GM19240 (cell line): ENCODE data around the gene SMYD3.

Experiments used
- DNase-seq: peaks from one replicate; pipeline ENCODE4 v3.0.0; 2011; ENCODE audit warnings: low spot score; ENCODE audit not compliant: insufficient read length

Gene SMYD3

DNA sequence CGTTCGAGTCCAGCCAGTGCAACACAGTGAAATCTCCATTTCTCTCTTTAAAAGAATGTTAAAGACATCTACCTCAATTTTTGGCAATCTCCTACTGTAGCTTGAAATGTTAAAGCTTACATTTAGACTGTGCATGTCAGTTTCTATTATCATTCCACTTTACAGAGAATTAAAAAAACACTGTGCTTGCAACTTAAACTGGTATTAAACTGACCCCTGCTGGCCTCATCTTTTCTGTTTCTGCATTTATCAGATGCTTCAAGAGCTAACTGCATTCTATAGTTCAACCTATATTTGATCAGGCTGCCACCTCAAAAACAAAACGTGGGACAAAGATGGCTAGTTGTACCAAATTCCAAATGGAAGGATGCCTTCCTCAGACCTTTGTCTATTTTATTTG is 226.5 kb downstream of the SMYD3 start:
- no peak for DNase-seq

DNA sequence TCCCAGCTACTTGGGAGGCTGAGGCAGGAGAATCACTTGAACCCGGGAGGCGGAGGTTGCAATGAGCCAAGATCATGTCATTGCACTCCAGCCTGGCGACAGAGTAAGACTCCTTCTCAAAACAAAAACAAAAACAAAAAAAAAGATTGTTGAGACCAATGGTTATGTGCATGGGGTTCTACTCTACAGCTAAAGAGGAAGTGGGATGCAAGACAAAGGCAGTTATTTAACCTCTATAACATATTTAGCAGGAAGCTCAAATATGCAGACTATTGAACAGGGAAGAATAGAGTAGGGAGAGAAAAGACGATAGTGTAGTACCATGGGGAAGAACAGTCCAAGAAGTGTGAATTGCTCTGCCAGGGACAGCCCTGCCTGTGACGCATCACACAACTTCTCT is 227.7 kb downstream of the SMYD3 start:
- DNase-seq = no peak

DNA sequence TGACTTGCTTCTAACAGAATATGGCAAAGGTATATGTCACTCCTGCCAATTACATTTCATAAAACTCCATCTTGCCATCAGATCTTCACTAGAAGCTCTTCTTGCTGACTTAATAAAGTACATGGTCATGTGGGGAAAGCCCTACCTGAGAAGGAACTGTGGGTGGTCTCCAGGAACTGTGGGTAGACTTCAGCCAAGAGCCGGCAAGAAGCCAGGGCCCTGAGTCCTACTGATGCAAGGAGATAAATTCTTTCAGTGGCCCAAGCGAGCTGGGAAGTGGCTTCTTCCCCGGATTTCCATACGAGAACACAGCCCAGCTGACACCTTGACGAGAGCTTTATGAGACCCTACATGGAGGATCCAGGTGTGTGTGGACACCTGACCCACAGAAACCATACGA is 228.7 kb downstream of the SMYD3 start:
- DNase-seq = no peak

DNA sequence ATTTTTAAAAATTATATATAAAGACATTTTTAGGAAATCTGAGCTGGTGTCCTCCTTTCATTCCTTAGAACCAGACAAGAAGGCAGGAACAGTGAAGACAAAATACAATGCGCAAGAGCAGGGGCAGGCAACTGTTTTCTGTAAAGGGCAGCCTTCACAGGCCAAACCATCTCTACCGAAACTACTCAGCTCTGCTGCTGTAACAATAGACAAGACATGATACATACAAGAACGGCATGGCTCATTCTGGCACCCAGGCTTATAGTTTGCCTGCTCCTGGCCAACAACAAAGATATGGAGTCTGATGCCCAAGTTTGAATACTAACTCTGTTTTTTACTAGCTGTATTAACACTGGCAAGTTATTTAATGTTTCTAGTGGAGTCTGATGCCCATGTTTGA is 232.0 kb downstream of the SMYD3 start:
- no peak for DNase-seq

DNA sequence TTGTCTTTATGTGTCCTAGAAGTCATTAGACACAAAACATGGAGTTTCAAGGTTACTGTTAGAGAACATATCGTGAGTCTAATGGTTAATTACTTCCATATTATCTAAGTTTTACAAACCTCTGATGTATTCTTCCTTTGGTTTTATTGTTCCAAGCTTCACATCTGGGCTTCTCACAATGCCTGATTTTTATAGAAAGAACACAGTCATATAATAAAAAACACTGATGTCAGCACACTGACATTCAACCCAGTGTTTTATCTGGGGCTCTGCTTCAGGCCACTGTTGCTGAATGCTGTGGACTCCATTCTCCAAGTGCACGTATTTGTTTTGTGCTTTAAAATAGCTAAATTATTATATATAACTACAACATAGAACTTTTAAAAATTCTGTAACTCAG is 232.9 kb downstream of the SMYD3 start:
- no peak for DNase-seq

DNA sequence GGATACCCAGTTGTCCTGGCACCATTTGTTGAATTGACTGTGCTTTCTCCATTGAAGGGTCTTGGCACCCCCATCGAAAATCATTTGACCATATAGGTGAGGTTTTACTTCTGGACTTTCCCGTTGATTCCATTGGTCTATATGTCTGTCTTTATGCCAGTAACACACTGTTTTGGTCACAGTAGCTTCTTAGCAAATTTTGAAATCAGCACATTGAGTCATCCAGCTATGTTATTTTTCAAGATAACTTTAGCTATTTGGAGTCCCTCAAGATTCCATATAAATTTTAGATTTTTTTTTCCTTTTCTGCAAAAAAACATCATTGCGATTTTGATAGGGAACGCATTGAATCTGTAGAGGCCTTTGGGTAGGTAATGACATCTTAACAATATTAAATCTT is 235.6 kb downstream of the SMYD3 start:
- DNase-seq = no peak

DNA sequence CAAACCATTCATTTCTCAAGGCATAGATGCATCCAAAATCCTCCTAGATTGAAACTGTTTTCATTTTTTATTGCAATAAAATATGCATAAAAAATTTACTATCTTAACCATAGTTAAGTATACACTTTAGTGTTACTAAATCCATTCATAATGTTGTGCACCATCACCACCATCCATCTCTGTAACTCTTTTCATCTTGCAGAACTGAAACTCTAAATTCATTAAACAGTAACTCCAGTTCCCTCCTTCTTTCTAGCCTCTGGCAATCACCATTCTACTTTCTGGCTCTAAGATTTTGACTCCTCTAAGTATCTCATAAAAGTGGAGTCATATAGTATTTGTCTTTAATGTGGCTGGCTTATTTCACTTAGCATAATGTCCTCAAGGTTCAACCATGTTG is 236.8 kb downstream of the SMYD3 start:
- no peak for DNase-seq

DNA sequence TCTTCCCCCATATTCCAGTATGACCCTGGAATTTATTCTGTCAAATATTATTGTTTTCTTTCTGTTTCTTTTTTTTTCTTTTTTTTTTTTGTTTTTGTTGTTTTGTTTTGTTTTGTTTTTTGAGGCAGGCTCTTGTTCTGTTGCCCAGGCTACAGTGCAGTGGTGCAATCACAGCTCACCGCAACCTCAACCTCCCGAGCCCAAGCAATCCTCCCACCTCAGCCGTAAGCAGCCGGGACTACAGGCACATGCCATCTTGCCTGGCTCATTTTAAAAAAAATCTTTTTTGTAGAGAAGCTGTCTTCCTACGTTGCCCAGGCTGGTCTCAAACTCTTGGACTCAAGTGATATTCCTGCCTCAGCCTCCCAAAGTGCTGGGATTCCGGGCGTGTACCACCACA is 237.6 kb downstream of the SMYD3 start:
- no peak for DNase-seq

DNA sequence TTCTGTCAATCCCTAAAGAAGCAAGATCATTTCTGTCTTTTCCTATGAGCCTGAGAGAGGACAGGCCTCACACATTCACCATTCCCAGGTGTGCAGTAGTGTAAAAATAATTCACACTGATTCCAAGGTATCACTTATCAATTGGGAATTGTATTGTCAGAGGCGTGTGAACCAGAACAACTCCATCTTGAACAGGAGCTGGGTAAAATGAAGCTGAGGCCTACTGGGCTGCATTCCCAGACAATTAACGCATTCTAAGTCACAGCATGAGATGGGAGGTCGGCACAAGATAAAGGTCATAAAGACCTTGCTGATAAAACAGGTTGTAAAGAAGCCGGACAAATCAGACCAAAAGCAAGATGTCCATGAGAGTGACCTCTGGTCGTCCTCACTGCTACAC is 239.2 kb downstream of the SMYD3 start:
- DNase-seq = no peak

DNA sequence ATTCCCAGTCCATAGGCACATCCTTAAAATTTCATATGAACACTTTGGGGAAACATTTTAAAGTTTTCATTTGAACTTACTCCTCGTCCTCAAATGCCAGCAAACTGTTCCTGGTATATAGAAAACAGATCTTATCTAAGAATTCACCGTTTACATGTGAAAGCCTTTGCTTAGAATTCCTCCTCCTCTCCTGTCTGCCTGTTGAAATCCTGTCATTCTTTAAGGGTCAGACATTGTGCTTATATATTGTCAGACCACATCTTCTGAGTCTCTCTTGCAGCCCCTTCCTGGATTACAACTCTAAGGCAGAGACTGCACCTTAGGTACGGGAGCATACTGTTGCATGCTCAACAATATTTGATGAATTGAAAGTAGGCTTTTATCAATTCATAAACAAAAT is 239.7 kb downstream of the SMYD3 start:
- DNase-seq = no peak

DNA sequence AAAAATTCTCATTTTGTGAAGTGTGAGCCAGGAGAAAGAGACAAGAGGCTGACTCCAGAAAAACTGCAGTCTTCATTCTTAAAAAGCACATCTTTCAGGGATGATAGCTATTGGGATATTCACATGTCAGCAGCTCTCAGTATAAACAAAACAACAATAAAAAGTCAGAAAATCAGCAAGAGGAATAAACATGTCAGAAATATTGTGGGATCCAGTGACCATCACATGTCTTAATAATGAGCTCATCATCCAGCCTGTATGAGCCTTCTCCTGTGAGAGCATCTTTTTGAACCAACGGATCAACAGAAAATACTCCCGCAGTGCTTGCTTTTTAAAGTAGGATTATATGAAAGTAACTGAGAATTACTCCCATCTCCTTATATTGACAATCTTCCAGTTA is 241.6 kb downstream of the SMYD3 start:
- no peak for DNase-seq

DNA sequence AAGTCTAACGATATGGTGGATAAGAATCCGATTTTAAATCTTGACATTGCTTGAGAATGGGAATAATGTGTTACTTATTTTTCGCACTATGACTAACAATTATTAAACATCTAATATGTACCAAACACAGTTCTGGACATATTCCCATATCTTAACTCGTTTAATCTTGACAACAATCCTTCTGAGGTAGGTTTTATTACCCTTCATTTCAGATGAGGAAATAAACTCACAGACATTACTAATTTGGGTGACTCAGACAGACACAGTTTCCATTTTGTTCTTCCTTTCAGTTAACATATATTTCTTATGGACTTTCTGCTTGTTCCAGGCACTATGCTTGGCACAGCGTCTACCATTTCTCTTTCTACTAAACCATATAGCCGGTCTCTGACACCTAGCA is 244.8 kb downstream of the SMYD3 start:
- DNase-seq = no peak

DNA sequence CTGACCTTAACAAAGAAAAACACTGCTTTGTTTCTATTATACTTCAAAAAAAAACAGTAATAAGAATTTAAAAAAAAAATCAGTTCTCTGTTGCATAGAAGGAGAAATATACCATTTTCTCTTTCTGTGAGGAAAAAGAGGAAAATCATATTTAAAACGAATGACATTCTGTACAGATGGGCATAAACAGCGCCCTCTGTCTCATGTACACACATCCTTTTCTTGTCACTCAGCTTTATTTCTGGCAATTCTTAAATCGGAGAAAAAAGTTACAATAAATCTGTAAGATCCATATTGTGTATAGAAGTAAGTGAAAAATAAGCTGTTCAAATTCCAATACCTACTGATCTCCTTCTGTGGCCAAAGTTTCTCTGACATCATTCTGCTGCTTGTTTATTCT is 245.4 kb downstream of the SMYD3 start:
- no peak for DNase-seq

DNA sequence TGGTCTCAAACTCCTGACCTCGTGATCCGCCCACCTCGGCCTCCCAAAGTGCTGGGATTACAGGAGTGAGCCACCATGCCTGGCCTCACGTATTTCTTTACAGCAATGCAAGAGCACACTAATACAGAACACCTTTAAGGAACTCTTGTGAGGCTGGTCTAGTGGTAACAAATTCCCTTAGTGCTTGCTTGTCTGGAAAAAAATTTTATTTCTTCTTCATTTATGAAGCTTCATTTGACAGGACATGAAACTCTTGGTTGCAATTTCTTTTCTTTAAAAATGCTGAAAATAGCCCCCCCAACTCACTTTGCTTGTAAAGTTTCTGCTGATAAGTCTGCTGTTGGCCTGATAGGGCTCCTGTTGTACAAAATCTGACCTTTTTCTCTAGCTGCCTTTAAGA is 248.8 kb downstream of the SMYD3 start:
- DNase-seq = no peak

DNA sequence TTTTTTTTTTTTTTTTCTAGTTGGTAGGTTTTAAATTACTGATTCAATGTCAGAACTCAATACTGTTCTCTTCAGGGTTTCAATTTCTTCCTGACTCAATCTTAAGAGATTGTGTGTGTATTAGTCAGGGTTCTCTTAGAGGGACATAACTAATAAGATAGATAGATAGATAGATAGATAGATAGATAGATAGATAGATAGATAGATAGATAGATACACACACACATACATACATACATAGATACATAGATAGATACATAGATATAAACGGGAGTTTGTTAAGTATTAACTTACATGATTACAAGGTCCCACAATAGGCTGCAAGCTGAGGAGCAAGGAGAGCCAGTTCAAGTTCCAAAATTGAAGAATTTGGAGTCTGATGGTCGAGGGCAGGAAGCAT is 251.3 kb downstream of the SMYD3 start:
- no peak for DNase-seq

DNA sequence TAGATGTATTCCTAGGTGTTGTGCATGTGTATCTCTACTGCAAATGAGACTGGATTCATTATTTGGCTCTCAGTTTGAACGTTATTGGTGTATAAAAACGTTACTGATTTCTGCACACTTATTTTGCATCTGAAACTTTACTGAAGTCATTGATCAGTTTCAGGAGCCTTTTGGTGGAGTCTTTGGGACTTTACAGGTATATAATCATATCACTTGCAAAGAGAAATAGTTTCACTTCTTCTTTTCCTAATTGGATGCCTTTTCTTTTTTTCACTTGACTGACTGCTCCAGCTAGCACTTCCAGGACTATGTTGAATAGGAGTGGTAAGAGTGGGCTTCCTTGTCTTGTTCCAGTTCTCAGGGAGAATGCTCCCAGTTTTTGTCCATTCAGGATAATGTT is 252.2 kb downstream of the SMYD3 start:
- DNase-seq = no peak

DNA sequence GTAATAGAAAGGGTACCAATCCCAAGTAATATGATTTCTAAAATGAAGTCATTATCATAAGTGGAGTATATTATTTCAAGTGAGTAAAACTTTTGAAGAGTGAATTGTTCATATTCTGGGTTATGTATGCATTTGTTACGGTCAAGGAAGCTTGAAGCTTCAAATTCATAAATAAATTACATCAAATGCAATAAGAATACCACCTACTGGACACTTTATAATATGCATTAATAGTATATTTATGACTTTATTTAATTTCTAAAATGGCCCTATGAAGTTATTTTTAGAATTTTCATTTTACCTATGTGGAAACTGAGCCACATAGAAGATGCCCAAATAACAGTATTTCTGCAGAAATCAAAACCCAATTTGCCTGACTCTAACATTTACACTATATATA is 260.6 kb downstream of the SMYD3 start:
- no peak for DNase-seq

DNA sequence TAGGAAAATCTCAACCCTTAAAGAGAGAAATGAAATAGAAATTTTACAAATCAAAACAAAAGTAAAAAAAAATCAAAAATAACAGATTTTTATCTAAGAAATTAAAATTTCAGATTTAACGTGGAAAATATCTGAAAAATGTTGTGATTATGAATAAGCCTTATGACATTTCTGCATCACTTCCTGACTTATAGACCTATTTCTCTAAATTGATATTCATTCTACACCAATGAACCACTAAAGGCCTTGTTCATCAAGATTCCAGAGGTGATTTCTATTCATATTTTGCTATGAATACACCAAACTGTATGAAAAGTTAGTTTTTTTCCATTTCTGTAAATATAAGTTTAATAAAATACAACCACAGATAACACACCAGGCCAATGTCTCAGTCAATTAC is 261.5 kb downstream of the SMYD3 start:
- DNase-seq = no peak

DNA sequence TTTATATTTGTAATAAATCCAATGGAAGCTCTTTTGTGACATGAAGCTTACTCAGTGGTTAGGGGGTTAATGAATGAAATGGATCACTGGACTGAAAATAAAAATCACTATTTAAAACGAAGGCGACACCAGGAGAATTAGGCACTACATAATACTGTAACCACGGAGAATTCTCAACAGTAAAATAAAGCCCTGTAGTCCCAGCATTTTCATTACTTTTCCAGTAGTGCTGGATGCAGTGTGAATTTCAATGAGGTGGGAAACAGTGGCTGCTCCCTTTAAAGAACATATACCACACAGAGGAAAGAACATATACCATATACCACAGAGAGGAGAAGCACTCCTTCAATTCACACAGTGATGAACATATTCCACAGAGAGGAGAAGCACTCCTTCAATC is 275.0 kb downstream of the SMYD3 start:
- no peak for DNase-seq

DNA sequence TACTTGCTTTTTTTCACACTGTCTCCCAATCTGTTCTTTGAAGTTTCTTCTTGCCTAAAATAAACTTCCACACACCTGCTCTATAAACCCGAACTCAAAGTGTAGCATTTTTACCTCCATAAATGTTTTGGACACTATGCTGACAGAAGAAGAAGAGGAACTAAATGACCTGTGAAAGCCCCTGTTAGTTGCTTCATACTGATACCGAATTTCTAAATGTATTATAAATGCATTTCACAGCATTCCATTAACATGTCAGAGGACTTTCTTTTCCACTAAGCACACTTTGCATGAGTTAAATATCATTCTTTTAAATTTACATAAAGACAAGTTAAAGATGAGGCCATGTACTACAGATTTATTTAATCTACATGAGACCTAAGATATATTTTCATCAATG is 281.0 kb downstream of the SMYD3 start:
- no peak for DNase-seq

DNA sequence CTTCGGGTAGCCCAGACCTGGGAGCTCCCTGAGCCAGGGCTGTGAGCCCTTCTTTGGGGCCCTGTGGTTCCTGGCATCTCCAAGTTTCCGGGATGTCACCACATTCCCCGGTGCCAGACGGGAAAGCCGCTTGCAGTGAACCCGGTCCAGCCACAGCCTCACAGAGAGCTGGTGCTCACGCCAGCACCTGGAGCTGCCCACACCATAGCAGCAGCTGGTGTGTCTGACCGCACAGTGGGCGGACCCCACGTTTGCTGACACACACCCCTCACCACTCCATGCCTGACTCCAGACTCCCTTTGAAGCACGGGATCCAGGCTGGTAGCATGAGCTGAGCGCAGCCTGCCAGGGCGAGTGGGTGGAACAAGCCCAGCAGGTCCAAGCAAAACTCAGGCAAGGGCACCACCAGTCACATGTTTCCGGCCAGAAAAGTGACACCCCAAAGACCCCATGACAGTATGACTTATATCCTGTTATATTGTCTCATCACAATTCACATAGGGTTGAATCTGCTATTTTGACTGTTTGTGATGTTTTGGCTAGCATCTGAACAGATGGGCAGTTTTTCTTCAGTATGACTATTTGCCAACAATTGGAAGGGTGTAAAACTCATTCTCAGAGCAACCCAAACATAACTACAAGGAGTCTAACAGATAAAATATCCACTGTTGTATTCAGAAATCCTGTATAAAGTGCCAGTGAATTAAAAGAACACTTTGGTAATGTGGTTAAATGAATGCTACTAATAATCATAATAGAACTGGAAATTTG is 285.4 kb downstream of the SMYD3 start:
- DNase-seq = no peak

DNA sequence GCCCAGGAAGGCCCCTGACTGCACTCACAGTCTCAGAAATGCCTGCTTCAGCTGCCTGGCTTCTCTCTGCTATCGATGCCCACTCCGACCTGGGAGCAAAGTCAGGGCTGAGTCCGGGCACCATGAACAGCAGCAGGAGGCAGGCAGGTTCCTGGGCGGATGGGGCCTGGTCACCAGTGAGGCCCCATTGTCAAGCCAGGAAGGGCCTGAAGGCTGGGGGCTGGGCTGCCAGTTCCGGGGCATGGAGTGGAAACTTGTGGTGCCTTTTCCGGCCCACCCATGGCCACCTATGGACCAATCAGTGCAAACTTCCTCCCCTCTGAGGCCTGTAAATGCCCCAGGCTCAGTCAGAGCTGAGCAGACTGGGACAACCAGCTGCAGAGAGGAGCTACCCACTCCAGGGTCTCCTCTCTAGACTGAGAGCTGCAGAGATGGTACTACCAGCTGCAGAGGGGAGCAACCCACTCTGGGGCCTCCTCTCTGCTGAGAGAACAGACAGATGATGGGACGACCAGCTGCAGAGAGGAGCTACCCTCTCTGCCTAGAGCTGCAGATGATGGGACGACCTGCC is 286.5 kb downstream of the SMYD3 start:
- no peak for DNase-seq

DNA sequence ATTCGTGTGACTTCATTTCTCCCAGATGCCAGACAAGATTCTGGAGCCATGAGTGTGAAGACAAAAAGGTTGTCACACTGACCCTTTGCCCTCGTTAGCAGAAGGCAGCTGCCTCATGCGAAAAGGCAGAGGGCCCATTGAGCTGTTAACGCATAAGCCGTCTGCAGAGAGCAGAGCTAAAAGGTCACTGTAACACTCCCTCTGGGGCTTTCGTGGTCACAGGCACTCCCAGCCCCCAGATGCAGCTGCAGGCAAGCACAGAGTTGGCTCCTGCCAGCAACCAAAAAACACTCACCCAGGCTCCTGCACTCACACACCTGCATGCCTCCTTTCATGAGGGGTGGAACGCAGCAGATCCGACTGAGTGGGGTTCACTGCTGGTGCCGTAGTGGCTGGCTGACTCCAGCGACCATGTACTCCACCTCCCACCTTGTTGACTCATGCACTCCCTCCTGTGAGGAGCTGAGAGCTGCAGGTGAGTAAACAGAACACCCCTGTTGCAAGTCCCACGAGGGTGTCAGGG is 287.5 kb downstream of the SMYD3 start:
- DNase-seq = no peak
